Stimulated activated CD4-positive, alpha-beta T cell treated with anti-CD3 and anti-CD28 coated beads, Interleukin-15, amount 100 ng/mL, for 24 hours (primary cell): ENCODE data around the gene MDP1.
A peak's percentile ranks its signal among the peaks of the same experiment; 100 is the strongest.

Source experiments
- DNase-seq: peaks from one replicate; pipeline ENCODE4 v3.0.0-alpha.2; 2020

MDP1 gene

GRCh38 chr14:24179294-24179960, 36.4 kb downstream of the MDP1 start:
- DNase-seq, result no peak

GRCh38 chr14:24178399-24179178, 37.3 kb downstream of the MDP1 start:
- DNase-seq, result no peak

DNA sequence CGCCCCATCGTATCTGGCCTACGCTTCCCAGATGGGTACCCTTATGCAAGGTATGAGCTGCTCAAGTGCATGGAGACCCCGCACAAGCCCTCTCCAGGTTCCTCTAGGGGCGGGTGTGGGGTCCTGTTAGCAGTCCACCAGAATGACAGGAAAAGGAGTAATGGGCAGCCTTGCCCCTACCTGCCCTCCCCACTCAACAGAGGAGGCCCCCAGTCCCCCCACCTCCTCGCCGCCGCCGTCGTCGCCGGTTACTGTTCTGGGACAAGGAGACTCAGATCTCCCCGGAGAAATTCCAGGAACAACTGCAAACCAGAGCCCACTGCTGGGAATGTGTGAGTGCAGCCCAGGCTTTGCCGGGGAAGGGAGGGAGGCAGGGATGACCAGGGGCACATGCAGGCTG, 38.0 kb downstream of the MDP1 start:
- no peak for DNase-seq

DNA sequence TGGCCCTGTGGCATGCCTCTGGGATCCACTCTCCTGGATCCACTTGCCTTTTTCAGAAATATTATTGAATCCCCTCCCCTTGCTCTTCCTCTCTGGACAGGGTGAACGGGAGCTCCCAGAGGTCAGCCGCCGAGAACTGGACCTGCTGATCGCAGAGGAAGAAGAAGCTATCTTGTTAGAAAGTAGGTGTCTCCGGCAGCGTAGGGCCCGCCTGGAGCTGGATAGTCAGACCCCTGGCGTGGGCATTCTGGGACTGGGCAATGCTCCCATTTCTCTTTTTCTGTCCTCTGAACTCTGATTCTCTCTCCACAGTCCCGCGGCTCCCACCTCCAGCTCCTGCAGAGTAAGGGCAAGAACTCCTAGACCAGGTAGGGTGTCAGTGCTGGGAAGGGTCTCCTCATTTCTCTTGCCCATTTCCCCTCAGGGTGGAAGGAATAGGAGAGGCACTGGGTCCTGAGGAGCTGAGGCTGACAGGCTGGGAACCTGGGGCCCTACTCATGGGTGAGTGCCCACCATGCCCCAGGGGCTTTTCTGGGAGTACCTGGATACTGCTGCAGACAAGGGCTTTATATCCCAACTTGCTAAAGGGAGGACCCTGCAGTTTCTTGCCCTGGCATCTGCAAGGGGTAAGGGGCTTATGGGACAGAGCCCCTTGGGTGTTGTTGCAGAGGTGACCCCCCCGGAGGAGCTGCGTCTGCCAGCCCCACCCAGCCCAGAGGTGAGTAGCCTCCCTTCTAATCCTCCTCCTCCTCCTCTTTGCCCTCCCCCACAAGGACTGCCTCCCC, 38.6 kb downstream of the MDP1 start:
- no peak for DNase-seq

DNA sequence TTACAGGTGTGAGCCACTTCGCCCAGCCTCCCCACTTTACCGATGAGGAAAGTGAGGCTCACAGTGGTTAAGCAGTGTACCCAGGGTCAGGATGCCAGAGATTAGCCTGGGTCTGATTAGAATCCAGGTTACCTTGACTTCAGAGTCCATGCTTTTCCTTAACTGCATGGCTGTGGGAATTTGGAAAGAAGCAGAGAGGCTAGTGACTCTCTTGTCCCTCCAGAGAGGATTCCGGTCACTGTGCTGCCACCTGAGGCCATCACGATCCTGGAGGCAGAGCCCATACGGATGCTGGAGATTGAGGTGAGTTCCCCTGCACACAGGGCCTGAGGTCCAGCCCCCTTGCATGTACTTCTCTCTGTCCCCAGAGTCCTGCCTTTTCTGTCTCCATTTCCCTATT, 39.3 kb downstream of the MDP1 start:
- DNase-seq, result no peak

DNA sequence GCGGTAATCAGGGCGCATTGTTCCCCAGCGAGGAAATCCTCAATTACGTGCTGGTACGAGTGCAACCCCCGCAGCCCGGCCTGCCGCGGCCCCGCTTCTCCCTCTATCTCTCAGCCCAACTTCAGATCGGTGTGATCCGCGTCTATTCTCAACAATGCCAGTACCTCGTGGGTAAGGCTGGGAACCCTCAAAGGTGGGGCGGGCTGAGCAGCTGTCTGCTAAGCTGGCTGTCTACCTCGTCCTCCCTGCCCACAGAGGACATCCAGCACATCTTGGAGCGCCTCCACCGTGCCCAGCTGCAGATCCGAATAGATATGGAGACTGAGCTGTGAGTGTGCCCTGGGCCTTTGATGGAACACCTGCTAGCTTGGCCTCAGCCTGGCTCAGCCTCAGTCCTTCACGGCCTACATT, 43.0 kb downstream of the MDP1 start:
- no peak for DNase-seq

GRCh38 chr14:24172261-24172860, 43.5 kb downstream of the MDP1 start:
- no peak for DNase-seq

- peak; percentile 79 for DNase-seq
Observed at GRCh38 chr14:24171422-24172260, 44.2 kb downstream of the MDP1 start, which contains the start of gene REC8. Gene REC8 (plus strand): TSS chr14:24172080. CDS start chr14:24172553, 473 bp downstream.

- DNase-seq, result no peak
Observed at GRCh38 chr14:24167469-24168114, 48.3 kb downstream of the MDP1 start.

GRCh38 chr14:24165785-24166184, 50.1 kb downstream of the MDP1 start:
- DNase-seq, result no peak

- DNase-seq, result no peak
Observed at GRCh38 chr14:24164518-24164991, 51.3 kb downstream of the MDP1 start.
